Panc1 (cell line): ENCODE data around the gene PPM1L.

Experiments
- CTCF ChIP-seq: fragments of 450-650 bp; IDR thresholded peaks from 2 replicates; pipeline ENCODE4 v1.5.1; 2017; ENCODE audit warnings: mild to moderate bottlenecking
- POLR2AphosphoS5 ChIP-seq: IDR thresholded peaks from 2 replicates; pipeline ENCODE4 v1.6.1; 2012; ENCODE audit warnings: mild to moderate bottlenecking, low read depth, low read length, moderate library complexity
- REST ChIP-seq, 2 experiments: IDR thresholded peaks; 2 replicates each; pipeline ENCODE4 v1.6.1; 2011 to 2012; ENCODE audit warnings: low read depth in 2 of 2, control low read depth in 1 of 2, low read length in 1 of 2, mild to moderate bottlenecking in 1 of 2, moderate library complexity in 1 of 2; ENCODE audit not compliant: insufficient read depth in 1 of 2
- SIN3A ChIP-seq: IDR thresholded peaks from 2 replicates; pipeline ENCODE4 v1.6.1; 2012; ENCODE audit warnings: low read depth, mild to moderate bottlenecking, low read length, moderate library complexity, borderline replicate concordance; ENCODE audit not compliant: insufficient read depth
- TCF7L2 ChIP-seq: IDR thresholded peaks from 2 replicates; pipeline ENCODE4 v1.6.1; 2011; ENCODE audit warnings: mild to moderate bottlenecking, low read depth, low read length, inconsistent platforms

- TF ChIP-seq CTCF: no peak
- no peak for TF ChIP-seq POLR2AphosphoS5
- TF ChIP-seq SIN3A: no peak
- TF ChIP-seq REST (IDR thresholded peaks at IDR 0.05; ENCODE audit: insufficient read depth in 1 of 2, low read depth in 2 of 2, low read length in 1 of 2): no peak
- no peak for TF ChIP-seq TCF7L2
Measured at GRCh38 chr3:160968761-160969160, 212.7 kb downstream of the PPM1L start.
